ENCODE measurements around the gene DHCR24. TPM values are rescaled to one million over a fixed set of nuclear protein-coding genes. Genes with fewer than 3 reads are reported as not detected.

The DHCR24 gene
- total RNA-seq, 1 donor from 2014 or later = 98.4 TPM

DNA sequence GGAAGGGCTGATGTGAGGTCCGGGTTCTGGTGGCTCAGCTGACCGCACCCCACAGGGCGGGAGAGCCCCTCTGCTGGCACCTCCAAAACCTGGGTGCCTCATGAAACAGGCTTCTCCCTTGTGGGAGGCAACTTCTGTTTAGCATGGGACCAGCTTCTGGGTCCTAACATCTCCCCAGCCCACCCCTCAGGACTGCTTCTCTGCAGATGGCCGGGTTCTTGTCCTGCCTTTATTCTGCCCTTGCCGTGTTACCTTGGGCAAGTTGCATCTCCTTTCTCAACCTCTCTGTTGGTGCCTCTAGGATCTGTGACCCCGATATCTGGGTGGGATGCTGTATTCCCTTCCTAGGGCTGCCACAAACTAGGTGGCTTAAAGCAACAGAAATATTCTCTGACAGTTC, 70.9 kb downstream of the DHCR24 start:
- no peak for DNase-seq

DNA sequence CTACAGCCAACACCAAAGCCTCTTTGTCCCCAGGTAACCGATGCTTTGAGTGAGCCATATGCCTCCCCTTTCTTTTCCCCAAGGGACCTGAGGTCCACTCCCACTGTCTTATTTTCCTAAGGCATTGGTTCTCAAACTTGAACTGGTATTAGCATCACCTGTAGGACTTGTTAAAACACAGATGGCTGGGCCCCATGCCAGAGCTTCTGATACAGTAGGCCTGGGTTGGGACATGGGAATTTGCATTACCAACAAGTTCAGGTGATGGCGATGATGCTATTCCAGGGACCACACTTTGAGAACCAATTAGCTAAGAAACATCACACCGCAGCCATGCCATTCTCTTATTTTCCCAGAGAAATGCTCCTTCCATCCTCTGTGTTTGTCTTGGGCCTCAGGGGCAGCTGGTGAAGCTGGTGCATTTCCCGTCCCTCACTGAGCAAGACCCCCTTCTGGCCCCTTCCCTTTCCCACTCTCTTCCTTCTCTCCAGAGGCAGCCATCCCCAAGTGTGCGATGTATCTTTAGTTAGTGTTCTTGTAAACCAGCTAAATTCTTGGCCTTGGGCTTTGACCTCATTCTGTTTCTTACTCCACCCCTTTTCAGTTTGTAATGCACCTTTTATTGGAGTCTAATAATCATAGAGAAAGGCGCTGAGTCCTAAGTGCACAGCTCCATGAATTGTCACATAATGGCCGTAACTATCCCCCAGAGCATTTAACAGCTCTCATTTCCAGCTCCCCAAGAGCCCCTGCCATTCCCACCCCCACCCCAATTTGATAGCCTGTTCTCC, 71.7 kb downstream of the DHCR24 start:
- no peak for DNase-seq

DNA sequence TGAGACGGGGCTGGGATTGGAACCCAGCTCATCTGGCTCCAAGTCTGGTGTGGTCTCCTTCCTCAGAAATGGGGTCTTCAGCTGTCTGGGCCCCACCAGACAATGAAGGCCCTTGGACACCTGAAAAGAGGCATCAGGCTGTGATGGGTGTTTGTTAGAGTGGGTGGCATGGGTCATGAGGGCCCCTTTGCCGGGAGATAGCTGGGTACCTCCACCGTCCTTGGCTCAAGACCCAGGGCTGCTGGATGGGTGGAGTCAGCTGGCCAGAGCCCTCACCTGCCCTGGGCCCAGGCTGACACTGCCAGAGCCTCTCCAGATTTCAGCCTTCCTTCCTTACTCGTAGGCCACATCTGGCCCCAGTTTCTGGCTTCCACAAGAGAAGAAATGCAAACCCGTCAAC, 72.4 kb downstream of the DHCR24 start:
- DNase-seq = no peak

DNA sequence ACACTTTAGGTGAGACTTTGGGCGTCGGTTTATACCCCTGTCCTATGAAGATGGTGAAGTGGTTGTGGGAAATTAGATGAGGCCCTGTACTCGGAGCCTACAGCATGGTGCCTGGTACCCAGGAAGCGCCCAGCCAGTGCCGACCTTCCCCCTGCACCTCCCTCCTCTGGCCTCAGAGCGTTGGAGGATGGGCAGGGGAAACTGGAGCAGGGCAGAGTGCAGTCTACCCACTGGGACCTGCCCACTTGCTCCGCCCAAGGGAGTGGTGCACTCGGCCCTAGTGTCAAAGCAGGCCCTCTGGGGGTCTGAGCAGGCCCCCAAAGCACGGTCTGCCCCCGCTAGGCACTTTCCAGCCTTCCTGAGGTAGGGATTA, 72.9 kb downstream of the DHCR24 start:
- no peak for DNase-seq

DNA sequence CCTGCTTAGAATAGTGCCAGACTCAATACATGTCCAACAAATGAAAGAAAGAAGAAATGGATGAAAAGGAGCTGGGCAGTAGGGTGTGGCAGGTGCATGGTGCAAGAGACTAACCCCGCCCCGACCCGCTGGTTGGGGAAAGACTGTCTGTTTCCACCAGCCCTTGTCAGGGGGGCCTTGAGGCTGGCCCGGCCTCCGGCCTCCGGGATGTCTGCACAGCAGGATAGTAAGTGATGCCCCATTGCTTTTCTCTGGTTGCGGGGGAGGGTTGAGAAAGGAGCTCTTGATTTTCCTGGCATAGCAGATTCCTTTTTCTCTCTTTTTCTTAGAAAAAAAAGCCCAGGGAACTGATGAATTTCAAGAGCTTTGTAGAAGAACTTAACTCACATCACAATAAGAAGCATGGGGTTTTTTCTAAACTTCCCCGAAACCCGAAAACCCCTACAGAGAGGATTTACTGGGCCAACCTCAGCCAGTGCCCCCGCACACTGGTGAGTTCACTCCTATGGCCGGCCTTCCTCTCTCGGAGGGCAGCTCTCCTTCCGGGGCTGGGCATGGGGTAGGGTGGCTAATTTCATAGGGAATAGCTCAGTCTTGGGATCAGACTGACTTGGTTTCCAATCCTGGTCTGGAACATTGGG, 73.4 kb downstream of the DHCR24 start:
- DNase-seq = no peak

GRCh38 chr1:54812801-54813484, 74.1 kb downstream of the DHCR24 start:
- no peak for DNase-seq

GRCh38 chr1:54811739-54812655, 75.0 kb downstream of the DHCR24 start:
- DNase-seq = no peak

- DNase-seq = no peak
These were observed 75.9 kb downstream of the DHCR24 start for GRCh38 chr1:54811066-54811465.

- peak; percentile 48 for DNase-seq
These were observed 76.6 kb downstream of the DHCR24 start for GRCh38 chr1:54810153-54810942.

DNA sequence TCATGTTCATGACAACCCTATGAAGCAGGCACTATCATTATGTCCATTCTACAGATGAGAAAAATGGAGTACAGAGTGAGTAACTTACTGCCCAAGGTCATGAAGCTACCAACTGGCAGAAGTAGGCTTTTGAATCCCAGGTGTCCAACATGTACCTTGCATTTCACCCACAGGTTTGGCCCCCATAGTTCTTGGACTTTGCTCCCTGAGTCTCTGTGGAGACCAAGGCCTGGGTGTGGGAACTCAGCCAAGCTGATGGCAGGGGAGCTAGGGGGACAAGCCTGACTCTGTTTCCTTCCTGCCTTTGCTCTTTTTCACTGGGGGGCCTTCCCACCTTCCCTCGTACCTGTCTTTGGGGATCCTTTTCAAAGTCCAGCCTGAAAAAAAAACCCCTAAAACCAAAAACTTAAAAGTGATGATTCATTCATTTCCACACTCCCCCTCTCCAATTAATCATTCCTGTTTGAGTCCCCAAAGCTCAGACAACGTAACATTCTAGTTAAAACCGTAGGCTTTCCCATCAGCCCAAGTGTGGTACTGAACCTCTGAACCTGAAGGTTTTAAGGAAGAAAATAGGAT, 77.4 kb downstream of the DHCR24 start:
- no peak for DNase-seq

GRCh38 chr1:54808443-54809207, 78.4 kb downstream of the DHCR24 start:
- no peak for DNase-seq

DNA sequence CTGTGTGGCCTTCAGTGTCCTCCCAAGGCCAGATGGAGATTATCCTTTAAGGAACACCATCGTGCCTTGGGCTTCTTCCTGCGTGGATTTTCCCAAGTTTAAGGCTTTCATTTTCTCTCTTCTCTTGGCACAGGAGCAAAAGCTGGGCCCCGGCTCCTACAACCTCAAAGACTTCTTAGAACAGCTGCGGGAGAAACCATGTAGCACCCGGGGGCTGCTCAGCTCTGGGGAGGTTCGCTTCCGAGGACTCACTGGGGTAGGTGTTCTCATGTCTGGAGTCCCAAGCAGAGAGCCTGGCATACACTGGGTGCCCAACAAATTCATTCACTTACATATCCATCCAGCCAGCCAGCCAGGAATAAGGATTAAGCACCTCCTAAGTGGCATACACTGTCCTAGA, 79.2 kb downstream of the DHCR24 start:
- DNase-seq = no peak

GRCh38 chr1:54806931-54807611, 79.9 kb downstream of the DHCR24 start:
- no peak for DNase-seq

DNA sequence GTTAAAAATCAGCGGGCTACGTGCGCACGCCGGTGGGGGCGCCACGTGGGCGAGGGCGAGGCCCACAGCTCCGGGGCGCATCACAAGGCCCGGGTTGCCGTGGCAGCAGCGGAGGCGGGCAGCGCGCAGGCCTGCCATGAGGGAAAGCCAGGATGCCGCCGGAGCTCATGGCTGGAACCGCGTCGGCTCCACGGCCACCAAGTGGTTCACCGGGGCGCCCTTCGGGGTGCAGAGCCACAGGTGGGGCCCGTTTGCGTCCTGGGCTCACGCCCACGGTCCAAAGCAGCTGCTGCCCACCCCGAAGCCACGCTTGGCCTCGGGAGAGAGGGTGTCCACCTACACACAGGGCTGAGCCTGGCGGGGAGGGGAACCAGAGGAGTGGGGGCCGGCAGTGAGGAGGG, 81.0 kb downstream of the DHCR24 start:
- DNase-seq = no peak

DNA sequence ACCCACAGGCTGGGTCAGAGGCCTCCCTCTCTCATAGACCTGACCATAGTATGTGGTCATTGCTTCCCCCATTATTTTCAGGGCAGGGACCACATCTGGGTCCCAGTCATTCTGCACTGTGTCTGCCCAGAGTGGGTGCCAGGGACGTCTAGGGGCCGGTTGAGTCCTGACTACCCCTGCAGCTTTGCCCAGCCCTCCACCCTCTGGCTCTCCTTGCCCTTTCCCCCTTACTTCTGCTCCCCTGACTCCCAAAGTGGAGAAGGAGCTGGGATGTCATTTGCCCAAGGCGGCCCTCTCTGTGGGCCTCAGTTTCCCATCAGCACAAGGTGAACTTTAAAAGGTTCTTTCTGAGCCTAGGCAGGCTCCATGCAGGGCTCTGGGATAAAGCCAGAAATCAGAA, 81.5 kb downstream of the DHCR24 start:
- DNase-seq = no peak

DNA sequence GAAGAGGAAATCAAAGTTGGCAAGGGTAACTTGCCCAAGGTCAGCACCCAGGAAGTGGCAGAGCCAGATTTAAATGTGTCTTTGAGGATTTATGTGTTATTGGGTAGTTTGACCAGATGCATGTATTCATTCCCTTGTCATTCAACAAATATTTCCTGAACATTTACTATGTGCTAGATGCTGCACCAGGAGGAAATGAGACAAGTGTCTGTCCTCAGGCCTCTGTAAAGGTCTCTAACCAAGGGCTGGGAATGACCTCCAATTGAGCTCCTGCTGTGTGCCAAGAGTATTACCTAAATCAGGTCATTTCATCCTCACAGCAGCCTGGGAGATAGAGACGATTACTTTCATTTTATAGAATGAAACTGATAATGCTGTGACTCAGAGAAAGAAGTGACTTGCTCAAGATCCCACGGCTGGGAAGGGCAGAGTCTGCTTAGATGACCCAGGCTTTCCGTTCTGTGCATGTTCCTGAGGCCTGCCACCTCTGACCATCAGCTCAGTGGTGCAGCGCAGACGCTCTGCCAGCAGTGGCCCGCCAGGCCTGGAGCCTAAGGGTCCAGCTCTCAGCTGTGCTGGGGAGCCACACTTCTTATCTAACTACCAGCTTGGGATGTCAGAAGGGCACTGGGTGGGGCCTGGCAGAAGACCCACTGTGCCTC, 82.4 kb downstream of the DHCR24 start:
- DNase-seq = no peak

GRCh38 chr1:54803761-54804470, 83.1 kb downstream of the DHCR24 start:
- DNase-seq = no peak
